ENCODE measurements around the gene SF3B3. TPM values are rescaled to one million over a fixed set of nuclear protein-coding genes. Genes with fewer than 3 reads are reported as not detected.

The SF3B3 gene
- polyA plus RNA-seq, 1 of the 3 experiments (the other 2 are of a cell fraction): 81.7 TPM

GRCh38 chr16:70552675-70553074 lies 29.1 kb downstream of the SF3B3 start (continued):
- no peak for TF ChIP-seq GABPA (IDR thresholded peaks at IDR 0.05; ENCODE audit: low read depth)
- TF ChIP-seq FOXM1 (IDR thresholded peaks at IDR 0.05; ENCODE audit: low read depth): no peak
- no peak for TF ChIP-seq IRF3 (IDR thresholded peaks at IDR 0.05; ENCODE audit: low read depth, low read length)
- TF ChIP-seq SMC3 (IDR thresholded peaks at IDR 0.05; ENCODE audit: low read depth, low read length): no peak
- TF ChIP-seq MEF2A (IDR thresholded peaks at IDR 0.05; ENCODE audit: borderline replicate concordance, low read depth): no peak
- no peak for TF ChIP-seq EZH2phosphoT487 (IDR thresholded peaks at IDR 0.05; ENCODE audit: borderline replicate concordance, low read depth)

GRCh38 chr16:70553645-70554044 lies 30.0 kb downstream of the SF3B3 start:
- TF ChIP-seq FOSL2 (IDR thresholded peaks at IDR 0.05; ENCODE audit: borderline replicate concordance, low read depth) (no peak), ELF1 (IDR thresholded peaks at IDR 0.05) (no peak), REST (IDR thresholded peaks at IDR 0.05; ENCODE audit: low read depth, low read length) (no peak), USF2 (IDR thresholded peaks at IDR 0.05; ENCODE audit: borderline replicate concordance, low read depth, low read length) (no peak), NRF1 (IDR thresholded peaks at IDR 0.05; ENCODE audit: low read depth, low read length) (no peak), ZBTB33 (IDR thresholded peaks at IDR 0.05; ENCODE audit: borderline replicate concordance, low read depth) (no peak), TAF1 (IDR thresholded peaks at IDR 0.05; ENCODE audit: borderline replicate concordance, low read depth, low read length) (no peak)
- peak overlapping the region in 1 of 2 experiments; percentile 59; a peak in 2 of 4 replicates for H3K27ac ChIP-seq (ENCODE audit: low read depth in 2 of 2, low read length in 1 of 2)
- H3K9ac ChIP-seq: no peak overlapping the region
- H2AFZ ChIP-seq (ENCODE audit: low read depth): no peak overlapping the region
- H3K4me2 ChIP-seq: no peak overlapping the region
- peaks cover 83% of the 10 kb centered on the region for H3K79me2 ChIP-seq (ENCODE audit: insufficient read depth)
- no peaks in the 10 kb centered on the region for H3K9me2 ChIP-seq
- peaks cover 49% of the 10 kb centered on the region for H4K20me1 ChIP-seq (ENCODE audit: insufficient read depth)
- no peaks in the 10 kb centered on the region for H3K4me1 ChIP-seq (ENCODE audit: control insufficient read depth in 1 of 2, insufficient read depth in 2 of 2, low read depth in 1 of 2, low read length in 1 of 2)
- H3K9me3 ChIP-seq: no peaks in the 10 kb centered on the region
- H3F3A ChIP-seq (replicated peaks; ENCODE audit: insufficient read depth): peaks cover 36% of the 10 kb centered on the region
- H3K27me3 ChIP-seq (ENCODE audit: insufficient read depth): no peaks in the 10 kb centered on the region
- CTCF ChIA-PET: interaction anchor here (1.1 to 1.7 kb wide), 3 partner anchors 19 to 159 kb away, joined by 3 to 6 read pairs (median 3); no protein-coding TSS in a partner anchor
- H3K36me3 ChIP-seq (replicated peaks in 1 of 2; ENCODE audit: control insufficient read depth in 1 of 2, insufficient read depth in 2 of 2, low read length in 1 of 2): peaks cover 94 to 96% of the 10 kb centered on the region in 2 experiments
- DNase-seq: no peak
- H3K4me3 ChIP-seq (ENCODE audit: low read depth in 2 of 2, low read length in 1 of 2): no peak overlapping the region
- POLR2A ChIA-PET: no interaction called here

Data from SK-N-SH (cell line).